ENCODE results near the gene ANAPC1.
A peak's percentile ranks its signal among the peaks of the same experiment; 100 is the strongest.
"Not testable (repeated sequence)": the region's sequence is repeated elsewhere in the genome, so short reads cannot be mapped to it uniquely, and the experiment has no call there.

ANAPC1 gene

DNA sequence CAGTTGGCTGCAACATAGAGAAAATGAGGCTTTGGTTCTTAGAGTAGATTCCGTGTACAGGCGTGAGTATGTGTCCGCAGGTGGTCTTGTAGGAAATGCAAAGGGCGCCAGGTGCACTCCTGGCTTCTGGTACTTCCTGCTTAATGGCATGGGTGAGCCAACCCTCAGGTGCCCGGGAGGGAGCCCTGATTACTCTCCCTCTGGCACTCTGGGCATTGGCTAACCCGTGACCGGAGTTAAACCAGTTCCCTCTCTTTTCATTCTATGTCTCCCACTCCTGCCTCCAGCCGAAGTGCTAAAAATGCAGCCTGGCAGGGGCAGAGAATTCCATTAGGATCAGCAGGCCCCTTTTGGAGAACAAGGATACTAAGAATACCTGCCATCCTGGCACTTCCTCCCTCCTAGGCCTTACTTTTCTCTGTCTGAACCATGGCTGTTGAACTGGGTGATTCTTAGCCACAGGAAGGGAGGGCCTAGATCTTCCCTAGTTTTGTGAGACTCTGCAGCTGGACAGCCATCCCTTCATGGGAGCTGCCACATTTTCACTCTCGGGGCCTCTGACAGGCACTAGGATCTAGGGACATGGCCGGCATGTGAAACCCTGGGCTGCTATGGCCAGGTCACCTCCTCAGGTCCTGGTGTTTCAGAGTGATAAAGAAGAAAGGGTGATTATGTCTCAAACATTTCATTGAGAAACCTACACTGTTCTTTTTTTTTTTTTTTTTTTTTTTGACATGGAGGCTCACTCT lies 20.9 kb upstream of the ANAPC1 start:
- no peak for DNase-seq

DNA sequence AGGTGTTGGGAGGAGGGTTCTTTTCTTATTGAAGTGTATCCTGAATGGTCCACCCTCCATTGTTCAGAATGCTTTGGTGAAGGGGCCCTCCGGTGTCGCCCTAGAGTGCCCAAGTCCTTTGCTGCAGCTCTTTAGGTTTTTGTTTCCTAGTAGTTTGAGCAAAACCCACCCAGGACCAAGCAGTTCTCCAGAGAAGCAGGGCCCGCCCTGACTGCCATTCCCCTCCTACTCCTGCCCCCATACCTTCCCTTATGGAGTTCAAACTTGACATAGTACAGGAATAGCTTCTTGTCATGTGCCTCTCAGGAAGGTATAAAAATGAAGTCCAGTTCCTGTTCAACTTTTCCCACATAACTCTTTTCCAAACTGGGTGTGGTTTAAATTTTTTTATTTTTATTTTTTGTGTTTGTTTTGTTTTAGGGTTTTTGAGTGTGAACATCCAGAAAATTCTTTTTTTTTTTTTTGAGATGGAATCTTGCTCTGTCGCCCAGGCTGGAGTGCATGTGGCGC lies 20.0 kb upstream of the ANAPC1 start:
- no peak for DNase-seq

DNA sequence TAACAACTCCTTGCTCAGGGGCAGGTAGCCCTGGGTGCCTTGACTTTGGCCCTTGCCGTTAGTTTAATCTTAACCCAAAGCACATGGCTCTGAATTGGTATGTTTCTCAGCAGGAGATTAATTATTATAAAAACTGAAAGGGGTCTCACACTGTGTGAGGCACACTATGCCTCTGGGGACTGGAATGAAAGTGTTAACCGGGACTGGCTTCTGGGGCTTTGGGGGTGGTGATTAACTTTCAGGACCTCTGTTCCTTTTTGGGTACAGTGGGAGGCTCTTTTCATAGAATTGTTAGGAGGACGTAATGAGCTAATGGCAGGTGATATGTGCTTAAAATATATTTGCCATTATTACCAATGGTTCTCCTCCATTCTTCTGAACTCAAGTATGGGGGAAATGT lies 19.5 kb upstream of the ANAPC1 start:
- no peak for DNase-seq

DNA sequence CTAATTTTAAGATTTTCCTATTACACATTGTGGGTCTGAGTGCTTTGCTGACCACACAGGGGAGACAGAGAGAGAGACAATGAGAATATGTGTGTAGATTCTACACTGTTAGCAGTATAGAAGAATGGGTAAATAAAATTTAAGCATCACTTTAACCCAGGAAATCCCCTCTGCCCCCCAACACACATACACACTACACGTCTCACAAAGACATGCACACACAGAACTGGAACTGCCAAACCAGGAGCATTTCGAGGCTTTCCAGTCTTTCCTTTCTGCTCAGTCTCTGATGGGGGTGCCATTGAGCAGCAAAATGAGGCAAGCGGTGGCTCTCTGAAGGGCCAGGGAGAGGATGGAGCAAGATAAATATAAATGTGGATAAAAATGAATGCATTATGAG lies 16.9 kb upstream of the ANAPC1 start:
- DNase-seq, result peak; percentile 13

DNA sequence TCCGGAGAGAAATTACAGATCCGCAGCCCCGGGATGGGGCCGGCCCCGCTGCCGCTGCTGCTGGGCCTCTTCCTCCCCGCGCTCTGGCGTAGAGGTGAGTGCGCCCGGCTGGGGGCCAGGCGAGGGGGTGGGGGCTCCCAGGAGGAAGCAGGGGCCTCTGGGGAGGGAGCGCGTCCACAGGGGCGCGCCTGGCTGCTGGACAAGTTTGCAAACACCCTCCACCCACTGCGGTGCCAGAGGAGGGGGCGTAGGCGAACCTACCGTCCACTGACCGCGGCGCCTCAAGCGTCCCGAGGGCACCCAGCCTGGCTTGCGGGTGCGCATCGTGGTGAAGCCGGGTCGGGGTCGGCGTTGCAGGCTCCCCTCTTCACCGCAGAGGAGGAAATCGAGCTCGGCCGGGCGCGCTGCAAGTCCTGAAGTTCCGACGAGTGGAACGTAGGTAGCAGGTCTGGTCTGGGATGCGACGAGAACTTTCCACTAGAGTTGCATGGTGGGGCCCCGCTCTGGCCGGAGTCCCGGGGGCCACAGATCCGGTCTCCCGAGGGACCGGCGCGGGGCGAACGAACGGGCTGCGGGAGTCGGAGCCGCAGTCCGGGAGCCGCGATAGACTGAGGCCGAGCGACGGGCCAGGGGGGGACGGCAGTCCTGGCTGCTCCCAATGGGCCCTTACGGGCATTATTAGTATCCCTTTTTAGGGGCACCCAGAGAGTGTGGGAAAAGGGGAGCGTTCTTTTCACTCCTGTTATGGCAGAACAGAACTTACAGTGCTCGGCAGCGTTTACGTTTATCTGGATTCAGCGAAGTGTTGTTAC lies 14.9 kb upstream of the ANAPC1 start:
- DNase-seq, result no peak

DNA sequence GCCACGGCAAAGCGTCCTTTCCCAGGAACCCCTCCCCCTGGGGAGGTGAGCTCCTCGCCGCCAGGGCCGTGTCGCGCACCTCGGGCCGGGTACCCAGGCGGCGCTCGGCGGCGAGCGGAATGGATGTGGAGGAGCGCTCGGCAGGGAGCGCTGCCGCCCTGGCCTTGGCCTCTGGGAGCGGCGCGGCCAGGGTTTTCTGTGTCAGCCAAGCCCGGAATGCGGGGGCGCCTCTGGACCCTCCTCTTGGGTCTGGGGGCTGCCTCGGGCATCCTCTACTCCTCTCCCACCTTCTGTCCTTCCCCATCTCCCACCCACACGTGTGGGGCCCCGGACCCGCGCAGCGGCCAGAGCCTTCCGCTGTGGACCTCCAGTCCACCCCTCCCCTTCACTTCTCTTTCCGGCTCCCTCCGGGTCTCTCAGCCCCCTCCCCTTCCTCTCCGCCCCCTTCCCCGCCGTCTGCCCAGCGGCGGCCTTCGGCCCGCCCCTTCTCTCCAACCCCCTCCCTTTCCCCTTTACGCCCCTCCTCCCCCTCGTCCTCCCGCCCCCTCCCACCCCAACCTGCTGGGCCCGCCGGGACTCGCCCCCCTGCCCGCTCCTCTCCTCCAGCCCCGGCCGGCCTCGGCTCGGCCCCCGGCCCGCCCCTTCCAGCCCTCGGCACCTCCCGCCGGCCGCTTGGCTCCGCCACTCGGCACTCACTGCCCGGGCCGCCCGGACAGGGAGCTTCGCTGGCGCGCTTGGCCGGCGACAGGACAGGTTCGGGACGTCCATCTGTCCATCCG lies 14.1 kb upstream of the ANAPC1 start, which contains the start of gene MERTK:
MERTK (plus strand) TSS at position 684 of the 779 bp plus-strand sequence. CDS start 129 bp downstream, outside the sequence.
- DNase-seq, result peak; percentile 48

DNA sequence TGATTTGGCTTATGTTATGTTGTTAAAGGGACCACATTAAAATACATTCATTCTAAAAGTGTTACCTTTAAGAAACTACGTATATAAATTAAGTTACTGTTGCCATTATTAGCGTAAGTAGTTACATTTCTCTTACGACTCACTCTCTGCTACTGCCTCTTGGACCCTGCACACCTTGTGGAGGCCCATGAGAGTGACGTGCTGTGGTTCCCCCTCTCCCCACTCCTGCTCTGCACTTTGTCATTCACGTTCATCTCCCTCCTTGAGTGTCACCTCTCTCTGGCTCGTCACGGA lies 13.6 kb upstream of the ANAPC1 start:
- no peak for DNase-seq

DNA sequence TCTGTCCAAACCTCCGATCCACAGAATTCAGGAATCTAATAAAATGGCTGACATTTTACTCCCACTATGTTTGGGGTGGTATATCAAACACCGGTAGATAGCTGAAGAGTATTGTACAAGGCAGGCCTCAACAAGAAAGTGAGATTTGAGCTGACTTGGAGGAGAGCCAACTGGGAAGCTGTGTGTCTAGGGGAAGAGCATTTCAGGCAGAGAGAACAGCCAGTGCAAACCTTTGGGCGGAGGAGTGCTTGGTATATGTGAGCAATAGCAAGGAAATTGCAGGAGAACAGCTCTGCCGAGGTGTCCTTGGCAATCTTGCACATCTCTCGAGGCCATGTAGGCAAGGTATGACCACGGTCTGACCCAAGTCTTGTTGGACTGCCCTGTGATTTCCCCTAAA lies 12.6 kb upstream of the ANAPC1 start:
- no peak for DNase-seq

DNA sequence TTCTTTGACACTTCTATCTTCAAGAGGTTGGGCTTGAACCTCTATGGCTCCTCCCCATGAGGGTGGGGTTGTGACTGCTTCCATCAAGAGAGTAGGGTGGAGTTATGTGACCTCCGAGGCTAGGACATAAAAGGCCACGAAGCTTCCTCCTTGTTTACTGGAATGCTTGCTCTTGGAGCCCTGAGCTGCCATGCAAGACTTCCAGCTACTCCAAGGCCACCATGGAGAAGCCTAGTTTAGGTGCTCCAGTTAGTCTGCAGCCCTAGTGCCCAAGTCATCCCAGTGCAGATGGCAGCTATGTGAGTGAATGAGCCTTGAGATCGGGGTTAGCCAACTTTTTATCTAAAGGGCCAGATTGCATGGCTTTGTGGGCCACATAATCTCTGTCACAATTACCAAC lies 12.0 kb upstream of the ANAPC1 start:
- DNase-seq, result no peak

DNA sequence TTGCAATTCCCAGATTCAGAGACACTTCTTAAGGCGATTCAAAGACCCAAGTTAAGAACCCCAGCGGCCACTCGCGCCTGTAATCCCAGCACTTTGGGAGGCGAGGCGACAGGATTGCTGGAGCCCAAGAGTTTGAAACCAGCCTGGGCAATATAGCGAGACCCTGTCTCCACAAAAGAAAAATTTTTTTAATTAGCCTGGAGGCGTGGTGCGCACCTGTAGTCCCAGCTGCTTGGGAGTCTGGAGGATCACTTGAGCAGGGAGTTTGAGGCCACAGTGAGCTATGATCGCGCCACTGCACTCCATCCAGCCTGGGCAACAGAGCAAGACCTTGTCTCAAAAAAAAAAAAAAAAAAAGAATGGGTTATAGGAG lies 585 bp upstream of the ANAPC1 start:
- DNase-seq, result no peak

DNA sequence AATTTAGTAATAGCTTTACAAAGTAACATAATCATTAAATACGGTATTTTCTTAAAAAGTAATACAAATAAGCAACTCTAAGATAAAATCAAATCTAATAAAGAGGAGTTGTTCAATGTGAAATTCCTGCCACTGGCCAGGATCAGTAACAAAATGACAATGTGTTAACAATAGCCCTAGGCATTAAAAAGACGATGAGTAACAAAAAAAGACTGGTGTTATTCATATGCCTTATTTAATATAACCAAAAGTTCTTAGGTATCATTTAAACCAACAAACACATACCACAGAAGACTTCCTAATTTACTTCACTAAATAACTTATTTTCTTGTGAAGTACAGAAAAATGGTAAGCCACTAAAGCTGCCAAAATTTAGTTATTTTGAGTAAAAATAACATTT lies 11.2 kb downstream of the ANAPC1 start:
- not testable (repeated sequence) for DNase-seq

DNA sequence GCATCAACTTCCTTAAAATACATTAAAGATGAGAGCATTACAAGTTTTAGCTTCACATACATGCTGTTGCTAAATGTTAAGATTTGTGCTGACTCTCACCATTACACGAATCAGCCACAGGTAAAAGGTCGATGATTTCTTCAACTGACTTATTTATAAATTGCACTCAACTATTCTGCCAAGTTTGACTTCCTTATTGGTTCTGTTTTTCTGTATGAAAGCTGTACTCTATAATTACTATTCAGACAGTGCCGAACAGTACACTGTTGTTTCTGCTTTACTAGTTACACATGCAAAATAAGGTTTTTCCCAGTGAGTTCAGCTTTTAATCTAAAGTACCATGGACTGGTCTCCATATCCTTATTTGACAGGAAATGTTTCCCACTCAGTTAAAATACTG lies 18.9 kb downstream of the ANAPC1 start:
- not testable (repeated sequence) for DNase-seq

DNA sequence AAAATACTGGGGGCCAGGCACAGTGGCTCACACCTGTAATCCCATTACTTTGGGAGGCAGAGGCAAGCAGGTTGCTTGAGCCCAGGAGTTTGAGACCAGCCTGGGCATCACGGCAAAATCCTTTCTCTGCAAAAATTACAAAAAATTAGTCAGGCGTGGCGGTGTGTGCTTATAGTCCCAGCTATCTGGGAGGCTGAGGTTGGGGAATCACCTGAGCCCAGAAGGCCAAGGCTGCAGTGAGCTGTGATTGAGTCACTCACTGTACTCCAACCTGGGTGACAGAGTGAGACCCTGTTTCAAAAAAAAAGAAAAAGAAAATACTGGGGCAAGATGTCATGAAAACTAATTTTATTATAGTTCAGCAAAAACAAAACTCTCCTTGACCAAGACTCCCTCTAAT lies 24.0 kb downstream of the ANAPC1 start:
- DNase-seq, result not testable (repeated sequence)

DNA sequence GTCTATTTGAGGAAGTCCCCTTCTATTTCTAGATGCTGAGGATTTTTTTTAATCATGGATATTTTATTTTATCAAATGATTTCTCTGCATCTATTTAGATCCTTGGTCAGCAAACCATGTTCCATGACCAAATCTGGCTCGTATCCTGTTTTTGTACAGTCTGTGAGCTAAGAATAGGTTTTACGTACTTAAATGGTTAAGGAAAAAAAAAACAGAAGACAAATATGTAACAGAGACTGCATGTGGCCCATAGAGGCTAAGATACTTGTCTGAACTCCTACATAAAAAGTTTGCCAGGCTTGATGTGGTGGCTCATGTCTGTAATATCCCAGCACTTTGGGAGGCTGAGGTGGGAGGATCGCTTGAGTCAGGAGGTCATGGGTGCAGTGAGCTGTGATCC lies 31.4 kb downstream of the ANAPC1 start:
- DNase-seq, result not testable (repeated sequence)

DNA sequence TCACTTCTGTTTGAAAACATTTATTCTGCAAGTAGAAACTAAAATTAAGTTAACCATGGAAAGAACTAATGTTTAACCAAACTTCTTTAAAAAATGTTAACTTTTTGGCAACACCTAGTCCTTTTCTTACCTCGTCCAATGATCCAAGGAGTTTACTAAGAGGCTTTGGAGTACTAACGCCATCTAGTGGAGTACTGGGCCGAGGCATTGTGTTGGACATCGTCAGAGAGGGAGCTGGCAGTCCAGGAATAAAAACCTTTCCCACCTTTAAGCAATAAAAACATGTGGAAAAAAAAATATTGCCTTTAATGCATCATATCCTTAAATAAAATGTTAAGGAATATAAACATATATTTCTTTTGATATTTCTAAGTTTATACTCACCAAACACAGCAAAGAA lies 33.3 kb downstream of the ANAPC1 start:
- not testable (repeated sequence) for DNase-seq

DNA sequence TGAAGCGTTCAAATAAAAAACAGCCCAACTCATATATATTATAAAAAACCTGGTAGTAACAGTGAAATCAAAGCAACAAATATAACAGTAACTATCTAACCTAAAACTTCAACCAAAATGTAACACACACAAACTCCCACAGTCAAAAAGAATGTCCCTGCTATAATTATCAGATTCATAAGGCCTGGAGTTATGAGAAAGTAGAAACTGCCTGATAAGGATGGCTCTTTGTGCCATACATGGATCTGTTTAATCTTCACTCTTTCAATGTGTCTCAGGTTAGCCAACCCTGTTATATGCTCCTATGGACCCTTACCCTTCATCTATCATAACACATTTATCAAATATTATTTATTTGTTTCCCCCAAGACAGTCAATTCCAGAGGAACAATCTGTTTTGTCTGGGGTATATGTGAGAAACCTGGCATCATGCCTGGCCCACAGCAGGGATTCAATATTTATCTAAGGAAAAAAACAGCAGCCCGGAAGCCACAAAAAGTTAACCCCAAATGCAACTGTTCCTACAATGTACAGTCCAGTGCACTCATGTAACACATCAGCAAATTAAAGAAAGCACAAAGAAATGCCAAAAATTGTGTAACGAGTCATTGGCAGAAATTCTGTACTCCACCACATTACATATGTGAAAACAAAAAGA lies 44.2 kb downstream of the ANAPC1 start:
- peak; percentile 6 for DNase-seq

DNA sequence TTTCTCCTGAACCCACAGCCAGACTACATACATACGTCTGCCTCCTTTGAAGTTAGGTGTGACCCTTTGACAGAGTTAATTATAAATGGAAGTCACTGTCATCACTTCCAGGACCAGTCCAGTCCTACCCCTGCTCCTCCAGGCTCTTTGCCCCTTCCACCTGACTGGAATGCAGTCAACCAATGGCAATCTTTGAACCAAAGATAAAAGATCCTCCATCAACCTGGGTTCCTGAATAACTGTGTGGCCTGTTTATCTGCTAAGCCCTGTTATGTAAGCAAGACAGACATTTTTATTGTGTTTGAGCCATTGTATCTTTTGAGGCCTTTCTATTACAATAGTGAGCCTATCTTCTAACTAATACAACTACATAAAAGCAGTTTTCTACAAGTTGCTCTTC lies 45.0 kb downstream of the ANAPC1 start:
- DNase-seq, result not testable (repeated sequence)

DNA sequence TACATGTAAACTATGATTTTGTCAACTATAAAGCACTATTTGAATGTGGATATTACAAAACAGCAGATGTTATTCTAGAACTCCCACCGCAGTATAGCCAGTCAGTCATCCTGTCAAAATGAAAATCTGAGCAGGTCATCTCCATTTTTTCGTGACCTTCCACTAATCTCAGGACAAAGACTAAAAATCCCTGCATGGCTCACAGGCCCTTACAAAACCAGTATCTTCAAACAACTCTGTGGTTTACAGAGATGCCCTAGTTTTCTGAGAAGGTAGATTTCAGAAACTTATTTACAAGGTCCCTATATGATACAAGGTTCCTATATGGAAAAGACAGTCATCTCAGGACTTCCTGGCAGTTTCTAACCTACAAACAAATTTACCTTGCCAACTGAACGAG lies 49.8 kb downstream of the ANAPC1 start:
- not testable (repeated sequence) for DNase-seq

DNA sequence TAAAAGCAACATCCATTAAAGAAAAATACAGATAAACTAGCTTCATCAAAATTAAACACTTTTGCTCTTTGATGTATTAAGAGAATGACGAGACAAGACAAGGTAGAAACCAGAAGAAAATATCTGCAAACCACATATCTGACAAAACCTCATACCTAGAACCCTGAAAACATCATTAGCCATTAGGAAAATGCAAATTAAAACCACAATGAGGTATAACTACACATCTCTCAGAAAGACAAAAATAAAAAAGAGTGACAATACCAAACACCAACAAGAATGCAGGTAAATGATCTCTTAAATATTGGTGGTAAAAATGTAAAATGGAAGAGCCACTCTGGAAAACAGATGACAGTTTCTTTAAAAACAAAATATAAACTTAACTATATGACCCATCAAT lies 53.5 kb downstream of the ANAPC1 start:
- not testable (repeated sequence) for DNase-seq

DNA sequence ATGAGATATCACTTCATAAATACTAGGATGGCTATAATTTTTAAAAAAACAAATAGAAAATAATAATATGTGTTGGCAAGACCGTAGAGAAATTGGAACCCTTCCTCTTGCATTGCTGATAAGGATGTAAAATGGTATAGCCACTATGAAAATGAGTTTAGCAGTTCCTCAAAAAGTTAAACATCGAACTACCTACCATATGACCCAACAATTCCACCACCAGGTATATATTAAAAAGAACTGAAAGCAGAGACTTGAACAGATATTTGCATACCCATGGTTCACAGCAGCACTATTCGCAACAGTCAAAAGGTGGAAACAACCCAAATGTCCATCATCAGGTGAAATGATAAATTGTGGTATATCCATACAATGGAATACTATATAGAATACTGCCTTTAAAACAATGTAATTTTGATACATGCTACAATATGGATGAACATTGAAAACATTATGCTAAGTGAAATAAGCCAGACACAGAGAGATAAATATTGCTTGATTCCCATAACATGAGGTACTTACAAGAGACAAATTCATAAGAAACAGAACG lies 55.7 kb downstream of the ANAPC1 start:
- not testable (repeated sequence) for DNase-seq

DNA sequence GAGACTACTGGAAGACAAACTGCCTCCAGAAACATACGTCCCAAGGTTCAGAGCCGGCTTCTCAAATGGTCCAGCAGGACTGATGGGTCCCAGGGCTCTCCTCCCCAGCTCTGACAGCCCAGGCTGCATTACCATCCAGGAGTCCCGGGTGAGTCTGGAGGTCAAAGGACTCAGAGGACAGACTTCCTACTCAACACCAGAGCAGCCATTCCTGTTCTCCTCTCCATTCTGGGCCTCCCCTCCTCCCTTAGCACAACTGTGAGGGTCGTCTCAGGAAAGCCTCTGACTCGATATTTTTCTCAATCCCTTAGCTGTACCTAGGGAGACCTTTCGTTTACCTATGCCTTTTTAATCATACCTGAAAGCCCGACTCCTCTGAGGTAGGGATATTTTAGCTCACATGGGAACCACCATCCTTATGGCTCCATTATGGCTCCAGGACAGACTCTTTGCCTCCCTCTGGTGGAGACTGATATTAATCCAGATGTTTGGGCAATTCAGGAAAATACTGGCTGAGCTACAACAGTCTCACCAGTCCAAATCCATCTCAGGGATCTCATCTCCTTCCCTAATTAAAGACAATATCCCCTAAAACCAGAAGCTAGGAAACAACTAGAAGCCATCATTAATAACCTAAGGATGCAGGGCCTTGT lies 70.9 kb downstream of the ANAPC1 start:
- not testable (repeated sequence) for DNase-seq

DNA sequence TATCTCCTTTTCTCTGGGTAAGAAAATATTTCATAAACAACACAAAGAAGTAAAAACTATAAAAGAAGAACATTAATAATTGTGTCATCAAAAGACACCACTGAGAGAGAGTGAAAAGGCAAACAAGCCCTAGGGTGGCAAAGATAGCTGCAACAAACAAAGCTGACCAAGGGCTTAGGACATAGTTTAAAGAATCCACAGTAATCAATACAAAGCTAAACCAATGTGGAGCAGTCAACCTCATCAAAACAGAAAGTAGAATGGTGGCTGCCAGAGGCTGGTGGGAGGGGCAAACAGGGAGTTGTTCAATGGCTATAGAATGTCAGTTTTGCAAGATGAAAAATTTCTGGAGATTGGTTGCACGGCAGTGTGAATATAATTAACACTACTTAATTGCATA lies 93.4 kb downstream of the ANAPC1 start:
- DNase-seq, result not testable (repeated sequence)

Measured in NCI-H1092 treated with DMSO at 0.1 percent for 48 hours (cell line).